Epidermal melanocyte (primary cell): Measurements from ENCODE around the gene NR1D2.
"Not testable (repeated sequence)": the region's sequence is repeated elsewhere in the genome, so short reads cannot be mapped to it uniquely, and the experiment has no call there.

Experiments used
- DNase-seq: peaks from one replicate; pipeline ENCODE4 v3.0.0; 2011; ENCODE audit warnings: low spot score; ENCODE audit not compliant: insufficient read length

NR1D2 gene

DNA sequence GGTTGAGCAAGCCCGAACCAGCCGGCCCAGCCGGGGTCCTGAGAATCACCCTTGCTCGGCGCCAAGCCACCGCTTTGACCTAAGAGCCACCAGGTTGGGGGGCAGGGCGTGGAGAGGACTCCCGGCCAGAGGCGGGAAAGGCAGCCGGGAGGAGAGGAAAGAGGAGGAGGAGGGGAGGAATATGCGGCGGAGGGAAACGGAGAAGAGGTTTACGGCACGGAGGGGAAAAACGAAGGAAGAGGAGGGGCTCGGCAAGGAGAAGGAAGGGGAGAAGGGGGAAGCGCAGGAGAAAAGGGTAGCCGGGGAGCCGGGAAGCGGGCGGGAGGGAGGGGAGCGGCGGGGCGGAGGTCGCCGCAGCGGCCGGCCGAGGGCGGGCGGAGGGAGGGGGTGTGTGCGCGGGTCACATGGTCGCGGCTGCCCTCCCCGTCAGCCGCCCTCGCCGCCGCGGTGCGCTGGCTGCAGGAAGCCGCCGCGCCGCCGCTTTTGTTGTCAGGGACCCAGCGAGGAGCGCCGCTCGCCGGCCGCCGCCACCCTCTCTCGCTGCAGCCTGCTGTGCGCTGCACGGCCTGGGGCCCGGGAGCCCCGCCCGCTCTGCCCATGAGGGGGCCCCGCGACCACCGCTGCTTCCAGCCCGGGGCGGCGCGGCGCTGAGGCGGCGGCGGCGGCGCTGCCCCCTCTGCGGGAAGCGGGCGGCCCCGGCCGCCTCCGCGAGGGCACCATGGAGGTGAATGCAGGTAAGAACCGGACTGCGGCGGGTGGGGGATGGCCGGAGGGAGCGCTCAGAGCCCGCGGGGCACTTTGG is at the start of gene NR1D2:
Gene NR1D2 (plus strand): TSS at position 426 of the 802 bp plus-strand sequence. CDS start 293 bp downstream, at position 719.
- DNase-seq = peak; percentile 31

DNA sequence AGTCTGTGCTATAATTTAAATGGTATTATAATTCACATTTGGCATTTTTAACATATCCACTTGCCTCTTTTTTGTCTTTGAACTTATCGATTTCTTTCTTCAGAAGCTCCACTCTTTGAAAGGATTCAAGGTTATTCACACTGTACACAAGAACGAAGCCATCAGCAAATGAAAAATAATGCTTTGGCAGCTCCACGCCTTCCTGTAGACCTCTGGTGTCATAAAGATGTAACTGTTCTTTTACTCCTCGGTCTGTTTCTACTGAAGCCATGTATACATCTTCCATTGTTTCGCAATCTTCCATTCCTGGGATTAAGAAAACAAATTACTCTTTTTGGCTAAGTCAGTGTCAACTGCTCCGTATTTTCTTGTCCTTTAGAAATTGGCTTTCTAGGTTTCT is 44.3 kb upstream of the NR1D2 start:
- no peak for DNase-seq

DNA sequence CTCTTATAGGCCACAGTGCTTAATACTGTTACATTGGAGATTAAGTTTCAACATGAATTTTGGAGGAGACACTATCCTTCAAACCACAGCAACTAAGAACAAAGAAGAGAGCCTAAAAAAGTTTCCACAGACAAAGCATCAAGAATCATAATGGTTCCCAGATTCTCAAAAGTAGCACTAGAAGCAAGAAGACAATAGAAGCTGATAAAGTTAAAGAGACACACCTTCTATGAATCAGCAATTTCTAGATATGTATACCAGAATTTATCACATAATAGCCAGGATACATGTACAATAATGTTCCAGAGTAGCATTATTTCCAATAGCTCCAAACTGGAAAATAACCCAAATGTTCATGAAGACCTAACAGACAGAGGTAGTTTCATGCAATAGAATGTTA is 40.5 kb upstream of the NR1D2 start:
- no peak for DNase-seq

DNA sequence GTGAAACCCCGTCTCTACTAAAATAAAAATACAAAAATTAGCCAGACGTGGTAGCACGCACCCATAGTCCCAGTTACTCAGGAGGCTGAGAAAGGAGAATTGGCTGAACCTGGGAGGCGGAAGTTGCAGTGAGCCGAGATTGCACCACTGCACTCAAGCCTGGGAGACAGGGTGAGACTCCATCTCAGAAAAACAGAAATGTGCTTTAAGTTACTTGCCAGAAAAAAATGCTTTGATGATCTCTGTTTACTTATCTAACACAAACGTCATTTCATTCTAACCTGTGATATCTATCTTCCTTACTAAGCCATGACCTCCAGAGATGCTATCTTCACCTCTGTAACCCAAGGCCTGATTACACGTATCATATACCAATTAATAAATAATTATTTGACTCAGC is 35.7 kb upstream of the NR1D2 start:
- DNase-seq = no peak

DNA sequence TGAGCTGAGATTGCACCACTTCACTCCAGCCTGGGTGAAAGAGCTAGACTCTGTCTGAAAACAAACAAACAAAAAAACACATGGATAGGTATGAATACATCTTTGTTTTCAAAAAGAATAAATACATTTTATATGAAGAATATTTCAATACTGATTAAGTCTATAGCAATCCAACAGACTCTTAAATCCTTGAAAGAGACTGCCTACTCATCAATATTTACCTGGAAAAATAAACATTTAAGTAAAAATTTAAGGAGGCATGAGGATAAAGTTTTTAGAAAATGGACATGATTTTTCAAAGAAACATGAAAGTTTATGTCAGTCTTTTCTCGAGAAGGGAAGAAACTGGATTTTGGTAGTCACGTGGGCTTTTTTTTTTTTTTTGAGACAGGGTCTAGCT is 33.7 kb upstream of the NR1D2 start:
- DNase-seq = no peak

DNA sequence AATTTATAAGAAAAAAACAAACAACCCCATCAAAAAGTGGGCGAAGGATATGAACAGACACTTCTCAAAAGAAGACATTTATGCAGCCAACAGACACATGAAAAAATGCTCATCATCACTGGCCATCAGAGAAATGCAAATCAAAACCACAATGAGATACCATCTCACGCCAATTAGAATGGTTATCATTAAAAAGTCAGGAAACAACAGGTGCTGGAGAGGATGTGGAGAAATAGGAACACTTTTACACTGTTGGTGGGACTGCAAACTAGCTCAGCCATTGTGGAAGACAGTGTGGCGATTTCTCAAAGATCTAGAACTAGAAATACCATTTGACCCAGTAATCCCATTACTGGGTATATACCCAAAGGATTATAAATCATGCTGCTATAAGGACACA is 32.8 kb upstream of the NR1D2 start:
- DNase-seq = not testable (repeated sequence)

DNA sequence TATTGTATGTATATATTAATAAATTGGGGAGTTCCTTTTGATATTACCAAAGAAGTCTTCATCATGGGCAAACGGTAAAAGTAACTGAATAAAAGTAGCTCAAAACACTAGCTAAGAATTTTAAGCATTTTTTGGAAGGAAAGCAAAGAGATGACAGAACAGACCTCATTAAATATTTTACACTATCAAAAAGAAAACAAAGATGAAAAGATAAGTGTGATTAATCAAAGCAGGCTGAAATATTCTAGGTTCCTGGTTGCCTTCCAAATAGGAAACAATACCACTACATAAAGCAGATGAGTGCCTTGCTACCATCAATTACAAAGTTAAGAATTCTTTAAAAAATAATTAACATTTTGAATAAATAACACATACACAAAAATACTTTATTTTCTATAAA is 31.9 kb upstream of the NR1D2 start:
- DNase-seq = no peak

DNA sequence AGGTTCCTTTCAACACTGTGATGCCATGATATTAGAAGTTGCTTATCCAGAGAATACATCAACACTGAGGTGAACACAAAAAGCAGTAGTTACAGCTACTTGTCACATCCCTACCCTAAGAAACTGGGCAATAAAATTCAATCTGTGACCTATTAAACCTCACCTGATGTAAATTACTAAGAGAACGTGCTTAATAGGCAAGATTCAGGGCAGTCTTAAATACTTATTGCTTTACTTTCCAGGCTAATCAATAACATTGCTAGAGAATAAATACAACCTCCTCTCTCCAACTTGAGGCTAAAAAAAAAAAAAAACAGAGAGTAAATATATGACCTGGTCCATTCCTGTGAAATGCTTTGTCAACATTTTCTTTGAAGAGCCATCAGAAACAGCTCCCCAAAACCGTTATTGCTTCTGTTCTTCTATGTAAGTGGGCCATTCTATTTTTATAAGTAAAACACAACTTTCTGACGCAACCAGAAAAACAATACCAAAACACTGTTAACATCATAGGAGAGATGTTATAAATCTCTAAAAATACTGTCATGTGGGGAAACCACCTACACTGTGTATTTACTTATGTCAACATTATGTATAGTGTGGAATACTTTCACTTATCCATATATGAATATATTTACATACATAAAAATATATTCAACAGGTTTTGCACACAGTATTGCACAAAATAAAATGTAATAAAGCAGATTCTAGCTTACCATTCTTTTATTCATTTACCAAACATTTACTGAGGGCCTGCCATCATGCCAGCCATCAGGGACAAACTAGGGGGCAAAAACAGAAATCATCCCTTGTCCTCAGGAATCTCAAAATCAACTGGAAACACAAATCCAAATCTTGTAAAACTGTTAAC is 31.0 kb upstream of the NR1D2 start:
- DNase-seq = no peak

DNA sequence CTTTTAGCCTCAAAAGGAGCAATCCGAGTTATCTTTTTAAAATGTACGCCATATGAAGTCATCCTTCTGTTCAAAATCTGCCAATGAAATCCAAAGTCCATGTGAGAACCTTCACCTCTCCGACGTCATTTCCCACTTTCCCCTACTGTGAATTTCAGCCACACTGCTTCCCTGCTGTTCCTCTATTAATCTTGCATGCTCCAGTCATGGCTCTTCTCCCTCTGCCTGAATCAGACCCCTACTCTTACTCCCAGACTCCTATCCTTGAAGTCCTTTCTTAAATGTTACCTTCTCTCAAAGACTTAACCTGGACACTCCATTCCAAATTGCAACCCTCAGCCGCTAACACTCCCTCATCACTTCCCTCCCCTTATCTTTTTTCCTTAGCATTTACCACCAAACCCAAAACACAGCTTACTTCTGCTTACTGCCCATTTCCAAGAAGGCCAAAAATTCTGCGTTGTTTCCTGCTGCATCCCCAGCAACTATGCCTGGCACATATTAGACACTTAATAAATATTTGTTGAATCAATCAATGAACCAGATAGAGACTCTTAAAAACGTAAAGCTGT is 29.5 kb upstream of the NR1D2 start:
- DNase-seq = no peak

DNA sequence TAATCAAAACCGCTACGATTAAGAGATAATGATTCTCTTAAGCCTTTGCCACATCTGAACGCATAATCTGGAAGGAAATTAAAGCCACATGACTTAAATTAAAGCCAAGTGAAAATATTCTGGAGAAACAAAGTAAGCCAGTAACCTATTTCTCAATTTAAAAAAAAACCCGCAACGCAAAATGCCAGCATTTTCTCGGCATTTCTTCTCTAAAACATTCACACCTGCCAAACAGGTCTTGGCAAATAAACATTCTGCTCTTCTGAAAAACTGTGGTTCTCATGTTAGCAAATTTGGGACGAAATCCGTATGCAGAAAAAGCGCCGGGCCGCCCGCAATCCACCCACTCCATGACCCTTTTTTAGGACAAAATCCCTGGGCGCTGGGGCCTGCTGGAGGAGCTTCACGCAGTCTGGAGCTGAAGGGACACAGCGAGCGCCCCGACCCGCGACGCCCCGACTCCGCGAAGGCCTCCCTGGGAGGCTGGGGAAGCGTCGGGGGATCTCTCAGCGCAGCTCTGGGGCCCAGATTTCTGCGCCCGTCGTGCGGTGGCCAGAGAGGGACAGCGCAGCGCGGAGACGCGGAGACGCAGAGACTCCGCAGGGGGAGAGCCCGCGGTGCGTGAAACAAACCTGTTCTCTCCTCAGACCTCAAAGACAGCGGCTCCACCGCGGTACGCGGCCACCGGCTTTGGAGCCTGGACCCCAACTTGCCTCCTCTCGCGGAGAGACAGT is 28.8 kb upstream of the NR1D2 start:
- no peak for DNase-seq

DNA sequence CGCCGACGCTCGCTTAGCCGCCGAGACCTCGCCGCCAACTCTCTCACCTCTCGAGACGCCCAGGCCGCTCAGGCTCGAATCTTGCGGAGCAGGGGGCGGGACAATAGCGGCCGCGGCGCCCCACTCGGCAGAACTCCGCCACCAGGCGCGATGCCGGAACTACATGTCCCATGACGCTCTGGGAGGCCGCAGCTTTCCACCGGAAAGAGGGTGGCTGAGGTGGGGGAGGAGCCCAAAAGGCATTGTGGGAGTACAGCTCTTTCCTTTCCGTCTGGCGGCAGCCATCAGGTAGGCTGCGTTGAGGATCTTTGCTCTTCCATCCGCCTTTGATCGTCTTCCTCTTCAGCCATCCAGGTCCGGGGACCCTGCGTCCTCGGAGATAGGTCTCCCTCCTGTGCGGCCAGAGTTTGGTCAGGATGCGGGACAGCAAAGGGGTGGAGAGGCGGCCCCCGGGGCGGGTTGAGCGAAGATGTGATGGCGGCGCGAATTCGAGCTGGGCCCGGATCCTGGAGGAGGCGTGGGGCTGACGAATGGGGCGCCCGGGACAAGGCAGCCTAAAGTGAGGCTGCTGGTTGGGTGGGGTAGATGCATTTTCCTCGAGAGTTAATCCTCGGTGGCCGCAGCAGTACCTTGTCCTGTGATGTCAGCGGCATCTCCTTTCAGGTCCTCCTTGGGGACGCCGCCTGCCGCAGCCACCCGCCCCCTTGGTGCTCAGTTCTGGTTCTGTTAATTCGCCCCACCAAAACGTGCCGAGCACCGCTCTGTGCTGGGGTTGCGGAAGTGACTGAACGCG is 28.0 kb upstream of the NR1D2 start, which contains the start of the genes NKIRAS1 and RPL15:
Gene NKIRAS1 (minus strand): TSS at position 105 of the 793 bp plus-strand sequence. CDS start 6,086 bp downstream, outside the sequence.
Gene RPL15 (plus strand): TSS at position 247 of the 793 bp plus-strand sequence. CDS start 728 bp downstream, outside the sequence.
- DNase-seq = peak; percentile 93

DNA sequence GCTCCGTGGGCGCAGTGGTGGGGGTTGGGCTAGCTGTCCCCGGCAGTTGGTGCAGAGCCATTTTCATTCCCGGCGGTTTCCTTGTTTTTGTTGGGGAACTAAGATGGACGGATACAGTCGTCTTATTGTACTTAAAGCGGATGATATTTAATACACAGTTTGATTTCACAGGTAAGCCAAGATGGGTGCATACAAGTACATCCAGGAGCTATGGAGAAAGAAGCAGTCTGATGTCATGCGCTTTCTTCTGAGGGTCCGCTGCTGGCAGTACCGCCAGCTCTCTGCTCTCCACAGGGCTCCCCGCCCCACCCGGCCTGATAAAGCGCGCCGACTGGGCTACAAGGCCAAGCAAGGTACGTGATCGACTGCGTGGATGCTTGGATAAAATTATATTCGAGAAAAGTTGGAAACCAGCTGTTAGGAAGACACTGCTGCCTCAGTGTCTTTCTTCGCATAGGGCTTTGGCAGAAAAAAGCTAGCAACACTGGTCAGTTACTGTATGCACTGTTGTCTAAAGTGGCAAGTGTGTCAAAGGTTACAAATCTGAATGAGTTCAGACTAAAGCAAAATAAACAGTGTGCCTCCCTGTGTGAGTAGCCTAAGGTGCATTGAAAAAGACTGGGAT is 27.3 kb upstream of the NR1D2 start:
- not testable (repeated sequence) for DNase-seq

DNA sequence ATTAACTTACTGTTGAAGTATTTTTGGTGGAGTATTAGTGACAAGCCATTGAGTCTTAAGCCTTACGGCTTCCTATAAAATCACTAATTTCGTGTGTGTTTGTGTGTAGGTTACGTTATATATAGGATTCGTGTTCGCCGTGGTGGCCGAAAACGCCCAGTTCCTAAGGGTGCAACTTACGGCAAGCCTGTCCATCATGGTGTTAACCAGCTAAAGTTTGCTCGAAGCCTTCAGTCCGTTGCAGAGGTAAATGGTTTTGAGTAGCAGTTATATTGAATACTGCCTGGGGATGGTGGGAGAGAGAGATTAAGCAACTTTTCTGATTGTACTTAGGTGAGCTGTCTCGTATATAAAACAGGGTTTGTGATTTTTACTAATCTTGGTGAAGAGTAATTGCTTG is 26.8 kb upstream of the NR1D2 start:
- DNase-seq = not testable (repeated sequence)

DNA sequence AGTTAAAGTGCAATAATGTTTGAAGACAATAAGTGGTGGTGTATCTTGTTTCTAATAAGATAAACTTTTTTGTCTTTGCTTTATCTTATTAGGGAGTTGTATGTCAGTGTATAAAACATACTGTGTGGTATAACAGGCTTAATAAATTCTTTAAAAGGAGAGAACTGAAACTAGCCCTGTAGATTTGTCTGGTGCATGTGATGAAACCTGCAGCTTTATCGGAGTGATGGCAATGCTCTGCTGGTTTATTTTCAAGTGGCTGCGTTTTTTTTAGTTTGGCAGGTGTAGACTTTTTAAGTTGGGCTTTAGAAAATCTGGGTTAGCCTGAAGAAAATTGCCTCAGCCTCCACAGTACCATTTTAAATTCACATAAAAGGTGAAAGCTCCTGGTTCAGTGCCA is 25.5 kb upstream of the NR1D2 start:
- no peak for DNase-seq

DNA sequence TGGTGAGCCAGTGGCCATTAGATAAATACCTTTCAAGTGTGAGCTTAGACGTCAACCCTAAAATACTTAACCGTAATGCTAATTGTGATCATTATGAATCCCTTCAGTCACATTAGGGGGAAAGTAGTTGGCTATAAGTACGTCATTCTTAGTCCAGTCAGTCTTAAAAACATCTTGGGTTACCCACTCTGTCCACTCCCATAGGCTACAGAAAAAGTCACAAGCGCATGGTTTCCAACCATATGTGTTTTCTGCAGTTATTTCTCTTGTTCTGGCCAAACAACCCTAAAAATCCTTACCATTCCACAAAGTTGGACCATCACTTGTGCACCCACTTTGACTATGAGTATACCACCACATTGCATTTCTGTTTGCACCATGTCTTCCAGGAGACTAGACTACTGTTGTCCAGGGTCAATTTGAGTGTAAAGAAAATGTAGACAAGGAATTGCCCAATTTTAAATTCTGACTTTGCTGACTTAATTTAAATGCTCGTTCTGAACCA is 24.9 kb upstream of the NR1D2 start:
- no peak for DNase-seq

DNA sequence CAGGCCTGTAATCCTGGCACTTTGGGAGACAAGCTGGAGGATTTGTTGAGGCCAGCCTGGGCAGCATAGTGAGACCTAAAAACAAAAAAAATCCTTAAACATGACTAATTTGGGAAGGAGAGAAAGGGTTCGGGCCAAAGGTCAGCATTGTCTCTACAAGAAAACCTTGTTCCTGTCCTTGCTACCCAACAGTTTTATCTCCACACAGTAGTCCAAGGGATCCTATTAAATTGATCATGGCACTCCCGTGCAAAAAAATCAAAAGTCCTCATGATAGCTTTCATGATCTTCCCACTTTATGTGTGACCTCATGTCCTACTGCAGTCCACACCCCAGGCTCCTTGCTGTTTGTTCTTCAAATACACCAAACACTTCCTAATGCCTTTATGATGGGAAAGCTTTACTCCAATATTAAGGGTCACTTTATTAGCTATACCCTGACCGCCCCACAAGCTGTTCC is 24.0 kb upstream of the NR1D2 start:
- no peak for DNase-seq

DNA sequence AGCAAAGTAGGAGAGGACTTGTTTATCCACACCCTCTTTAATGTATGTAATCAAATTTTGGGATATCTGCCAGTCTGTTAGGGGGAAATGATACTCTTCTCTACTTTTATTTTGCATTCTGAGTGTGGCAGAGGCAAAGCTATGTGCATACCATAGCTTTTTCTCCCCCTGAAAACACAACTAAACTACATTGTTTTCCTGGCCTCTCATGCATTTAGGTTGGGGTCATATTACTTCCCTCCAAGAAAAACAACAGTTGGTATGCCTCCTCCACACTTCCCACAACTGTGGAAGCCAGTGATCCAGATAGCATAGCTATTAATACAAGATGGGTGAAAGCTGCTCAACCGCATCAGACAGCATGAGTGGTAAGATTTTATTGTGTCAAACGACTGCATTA is 21.3 kb upstream of the NR1D2 start:
- DNase-seq = no peak

DNA sequence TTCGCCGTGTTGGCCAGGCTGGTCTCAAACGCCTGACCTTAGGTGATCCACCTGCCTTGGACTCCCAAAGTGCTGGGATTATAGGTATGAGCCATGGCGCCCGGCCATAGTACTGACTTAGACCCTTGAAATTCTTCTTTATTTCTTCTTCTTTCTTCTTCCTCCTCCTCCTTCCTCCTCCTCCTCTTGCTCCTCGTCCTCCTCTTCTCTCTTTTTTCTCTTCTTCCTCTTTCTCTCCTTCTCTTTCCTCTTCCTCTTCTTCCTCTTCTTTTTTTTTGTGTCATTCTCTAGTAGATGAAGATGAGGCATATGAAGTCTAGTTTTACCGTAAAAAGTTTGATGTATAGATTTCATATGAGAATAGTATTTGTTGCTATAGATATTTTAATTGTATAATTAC is 18.8 kb upstream of the NR1D2 start:
- DNase-seq = no peak

DNA sequence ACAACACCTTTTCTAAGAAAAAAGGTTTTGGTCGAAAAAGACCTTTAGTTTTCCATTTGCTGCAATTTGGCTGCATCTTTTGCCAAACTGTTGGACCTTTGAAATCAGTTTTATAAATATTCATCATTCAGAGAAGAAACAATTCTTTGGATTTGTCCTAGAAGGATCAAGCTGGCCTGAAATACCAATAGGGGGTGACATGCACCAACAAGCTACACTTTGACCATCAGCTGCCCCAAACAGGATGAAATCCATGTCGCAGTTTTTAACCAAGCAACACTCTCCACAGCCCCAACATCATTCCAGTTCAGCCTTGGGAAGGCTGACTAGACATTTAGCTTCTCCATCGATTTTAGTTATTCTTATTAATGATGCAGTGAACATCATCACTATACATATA is 18.4 kb upstream of the NR1D2 start:
- DNase-seq = no peak

DNA sequence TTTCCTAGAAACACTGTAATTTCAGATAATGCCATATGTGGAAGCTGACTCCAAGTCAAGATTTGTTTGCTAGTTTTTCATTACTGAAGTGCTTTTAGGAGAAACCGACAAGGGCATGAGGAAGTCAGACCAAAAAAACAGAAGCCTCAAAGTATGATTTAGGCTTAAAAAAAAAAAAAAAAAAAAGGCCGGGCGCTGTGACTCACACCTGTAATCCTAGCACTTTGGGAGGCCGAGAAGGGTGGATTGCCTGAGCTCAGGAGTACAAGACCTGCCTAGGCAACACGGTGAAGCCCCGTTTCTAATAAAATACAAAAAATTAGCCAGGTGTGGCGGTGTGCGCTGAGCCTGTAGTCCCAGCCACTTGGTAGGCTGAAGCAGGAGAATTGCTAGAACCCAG is 16.6 kb upstream of the NR1D2 start:
- DNase-seq = no peak
